Smooth muscle cell (in vitro differentiated cells): ENCODE results near the gene HPS5. TPM values are rescaled to one million over a fixed set of nuclear protein-coding genes. Genes with fewer than 3 reads are reported as not detected.

ENCODE experiments used
- DNase-seq: peaks from one replicate; lab custom pipeline; 2025; ENCODE audit not compliant: unreplicated experiment; lab: John Stamatoyannopoulos, UW
- H2AFZ ChIP-seq: fragments of 200-600 bp; sonication (generic); 2 replicates; pipeline ENCODE4 v1.6.0; 2016; ENCODE audit warnings: antibody characterized with exemption, low read depth, mild to moderate bottlenecking
- H3F3A ChIP-seq: fragments of 200-600 bp; sonication (generic); 2 replicates; pipeline ENCODE4 v1.6.0; 2017; ENCODE audit warnings: antibody characterized with exemption, low read depth
- H3K27ac ChIP-seq: fragments of 200-600 bp; sonication (generic); 2 replicates; pipeline ENCODE4 v1.5.1; 2016; ENCODE audit warnings: low read depth, mild to moderate bottlenecking
- H3K27me3 ChIP-seq: fragments of 200-600 bp; sonication (generic); 2 replicates; pipeline ENCODE4 v1.6.1; 2016; ENCODE audit warnings: low read depth, mild to moderate bottlenecking
- H3K36me3 ChIP-seq: fragments of 200-600 bp; sonication (generic); 2 replicates; pipeline ENCODE4 v1.5.1; 2016; ENCODE audit warnings: low read depth
- H3K4me1 ChIP-seq: fragments of 200-600 bp; sonication (generic); 2 replicates; pipeline ENCODE4 v1.5.1; 2016; ENCODE audit warnings: low read depth
- H3K4me2 ChIP-seq: fragments of 200-600 bp; sonication (generic); 2 replicates; pipeline ENCODE4 v1.6.0; 2016; ENCODE audit warnings: mild to moderate bottlenecking
- H3K4me3 ChIP-seq: fragments of 200-600 bp; sonication (generic); 2 replicates; pipeline ENCODE4 v1.5.1; 2016; ENCODE audit warnings: mild to moderate bottlenecking
- H3K79me2 ChIP-seq: fragments of 200-600 bp; sonication (generic); 2 replicates; pipeline ENCODE4 v1.6.0; 2016; ENCODE audit warnings: low read depth, mild to moderate bottlenecking
- H3K9ac ChIP-seq: fragments of 200-600 bp; sonication (generic); 2 replicates; pipeline ENCODE4 v1.6.0; 2016; ENCODE audit warnings: low read depth
- H3K9me3 ChIP-seq: fragments of 200-600 bp; sonication (generic); replicated peaks from 2 replicates; pipeline ENCODE4 v1.5.1; 2016; ENCODE audit warnings: low read depth
- H4K20me1 ChIP-seq: fragments of 200-600 bp; sonication (generic); 2 replicates; pipeline ENCODE4 v1.6.0; 2016; ENCODE audit warnings: low read depth
- CTCF ChIP-seq: fragments of 200-600 bp; sonication (generic); IDR thresholded peaks from 2 replicates; pipeline ENCODE4 v1.5.1; 2017; ENCODE audit warnings: borderline replicate concordance, mild to moderate bottlenecking, antibody characterized with exemption; ENCODE audit not compliant: insufficient read depth, poor library complexity, severe bottlenecking
- WGBS: methylation state at CpG from one replicate; pipeline ENCODE4 v1.1.7; 2016; ENCODE audit warnings: low lambda C conversion rate; 5-methylcytosine and 5-hydroxymethylcytosine counted together
- polyA plus RNA-seq: library from polyadenylated mRNA; unstranded; fragments of >200 nt; fragmentation: Nextera tagmentation; extraction: Ambion mirVana; gene quantifications from 2 replicates; pipeline ENCODE4 v1.2.1, GENCODE V29; 2016
- total RNA-seq: library from RNA; depleted of rRNA; stranded (reverse); fragments of >200 nt; gene quantifications from 2 replicates; pipeline ENCODE4 v1.2.3, GENCODE V29; 2014

Gene HPS5
- total and polyA plus RNA-seq, 2 experiments from 2014 or later, result 7.4 to 13.1 TPM

- no peaks in the 10 kb centered on the region for H3K36me3 ChIP-seq
- peaks cover 52% of the 10 kb centered on the region for H3K79me2 ChIP-seq
- H3K27ac ChIP-seq, result no peak overlapping the region
- no peak for TF ChIP-seq CTCF
- no peak for DNase-seq
- H4K20me1 ChIP-seq, result no peaks in the 10 kb centered on the region
- H3K9me3 ChIP-seq, result no peaks in the 10 kb centered on the region
- H2AFZ ChIP-seq, result no peak overlapping the region
- H3K4me1 ChIP-seq, result peaks cover 13% of the 10 kb centered on the region
- WGBS, result 96% methylated on average over 4 of the region's 4 CpGs
- H3K4me2 ChIP-seq, result no peak overlapping the region
- no peaks in the 10 kb centered on the region for H3F3A ChIP-seq
- no peak overlapping the region for H3K4me3 ChIP-seq
- H3K27me3 ChIP-seq, result no peaks in the 10 kb centered on the region
- H3K9ac ChIP-seq, result no peak overlapping the region
These were observed 4.4 kb downstream of the HPS5 start for GRCh38 chr11:18317551-18317950.

GRCh38 chr11:18315893-18316292, 6.0 kb downstream of the HPS5 start:
- no peak for DNase-seq
- no peak for TF ChIP-seq CTCF
- Histone ChIP-seq H4K20me1 (no peaks in the 10 kb centered on the region), H3K27ac (no peak overlapping the region), H3K27me3 (no peaks in the 10 kb centered on the region), H2AFZ (no peak overlapping the region), H3K4me1 (peaks cover 7% of the 10 kb centered on the region), H3K79me2 (peaks cover 46% of the 10 kb centered on the region), H3K9ac (no peak overlapping the region), H3K36me3 (no peaks in the 10 kb centered on the region), H3K9me3 (no peaks in the 10 kb centered on the region), H3K4me3 (no peak overlapping the region), H3F3A (no peaks in the 10 kb centered on the region), H3K4me2 (no peak overlapping the region)
- WGBS, result 100% methylated on average over 2 of the region's 2 CpGs

- no peak for TF ChIP-seq CTCF
- Histone ChIP-seq H3K27me3 (no peaks in the 10 kb centered on the region), H3K79me2 (peaks cover 36% of the 10 kb centered on the region), H3K9me3 (no peaks in the 10 kb centered on the region), H2AFZ (no peak overlapping the region), H3K27ac (no peak overlapping the region), H3K4me2 (no peak overlapping the region), H3F3A (no peaks in the 10 kb centered on the region), H4K20me1 (no peaks in the 10 kb centered on the region), H3K4me3 (no peak overlapping the region), H3K36me3 (no peaks in the 10 kb centered on the region), H3K4me1 (no peaks in the 10 kb centered on the region), H3K9ac (no peak overlapping the region)
- no peak for DNase-seq
- 82% methylated on average over 9 of the region's 9 CpGs for WGBS
These were observed 7.0 kb downstream of the HPS5 start for GRCh38 chr11:18314784-18315523.
